HG03196 (cell line): Measurements from ENCODE around the gene CACTIN.
A peak's percentile ranks its signal among the peaks of the same experiment; 100 is the strongest.
"Not testable (repeated sequence)": the region's sequence is repeated elsewhere in the genome, so short reads cannot be mapped to it uniquely, and the experiment has no call there.

Experiments
- ATAC-seq: cut with Tn5 transposase; IDR thresholded peaks from one replicate; pipeline ENCODE4 v1.9.1; 2021; ENCODE audit not compliant: unreplicated experiment

CACTIN gene

DNA sequence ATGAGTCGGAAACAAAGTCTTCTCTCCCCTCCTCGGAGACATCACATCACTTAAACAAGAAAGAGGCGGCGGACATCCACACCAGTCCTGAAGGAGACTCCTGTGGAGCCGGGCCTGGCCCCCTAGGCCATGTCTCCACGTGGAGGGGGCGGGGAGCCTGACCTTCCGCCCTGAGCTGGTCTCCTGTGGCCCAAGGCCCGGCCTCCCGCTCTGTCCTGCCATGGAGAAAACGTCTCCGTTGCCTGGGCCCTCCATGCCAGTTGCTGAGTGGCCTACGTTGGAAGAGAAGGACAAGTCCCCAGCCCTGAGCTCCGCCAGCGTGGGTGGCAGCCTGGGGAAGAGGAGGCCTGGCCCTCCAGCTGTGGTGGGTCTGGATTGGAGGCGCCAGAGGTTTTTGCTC lies 5.5 kb upstream of the CACTIN start:
- ATAC-seq: no peak

DNA sequence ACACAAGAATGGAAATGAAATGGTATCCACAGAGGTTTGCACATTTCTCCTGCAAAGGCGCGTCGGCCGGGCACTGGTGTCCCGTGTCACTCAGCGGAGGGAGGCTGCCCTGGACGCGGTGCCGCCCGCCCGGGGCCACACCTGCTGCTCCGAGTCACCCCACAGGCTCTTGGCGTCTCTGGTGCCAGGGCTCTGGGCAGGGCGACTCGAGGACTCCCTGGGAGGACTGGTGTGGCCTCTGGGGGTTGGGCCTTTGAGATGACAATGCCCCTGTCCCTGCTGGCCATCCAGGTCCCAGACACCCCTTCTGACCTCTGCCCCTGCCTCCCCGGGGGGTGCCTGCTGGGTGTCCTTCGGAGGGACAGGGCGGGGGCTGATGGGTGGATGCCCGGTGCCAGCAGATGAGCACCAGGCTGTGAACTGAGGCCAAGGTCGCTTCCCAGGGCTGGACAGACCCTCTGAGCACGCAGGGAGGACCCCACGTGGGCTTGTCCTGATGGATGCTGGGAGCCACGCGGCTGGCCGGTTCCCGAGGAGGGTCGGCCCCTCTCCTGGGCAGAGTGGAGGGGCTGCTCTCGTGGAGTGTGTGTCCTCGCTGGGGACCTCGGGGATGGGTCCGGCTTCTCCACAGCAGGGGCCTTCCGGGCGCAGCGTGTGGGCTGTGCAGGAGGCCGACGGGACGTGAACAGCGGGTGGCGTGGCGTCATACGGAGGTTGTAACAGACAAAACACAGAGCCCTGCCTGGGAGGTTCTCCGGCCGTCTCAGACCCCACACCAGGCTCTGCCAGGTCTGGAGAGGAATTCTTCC lies 4.7 kb upstream of the CACTIN start:
- ATAC-seq: no peak

DNA sequence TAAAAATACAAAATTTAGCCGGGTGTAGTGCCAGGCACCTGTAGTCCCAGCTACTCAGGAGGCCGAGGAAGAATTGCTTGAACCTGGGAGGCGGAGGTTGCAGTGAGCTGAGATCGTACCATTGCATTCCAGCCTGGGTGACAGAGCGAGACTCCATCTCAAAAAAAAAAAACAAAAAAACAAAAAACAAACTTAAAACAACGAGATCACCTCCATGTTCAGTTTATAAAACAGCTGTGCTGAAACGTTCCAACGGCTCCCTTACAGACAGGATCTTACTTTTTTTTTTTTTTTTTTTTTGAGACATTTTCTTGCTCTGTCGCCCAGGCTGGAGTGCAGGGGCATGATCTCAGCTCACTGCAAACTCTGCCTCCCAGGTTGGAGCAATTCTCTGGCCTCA lies 2.2 kb upstream of the CACTIN start:
- not testable (repeated sequence) for ATAC-seq

DNA sequence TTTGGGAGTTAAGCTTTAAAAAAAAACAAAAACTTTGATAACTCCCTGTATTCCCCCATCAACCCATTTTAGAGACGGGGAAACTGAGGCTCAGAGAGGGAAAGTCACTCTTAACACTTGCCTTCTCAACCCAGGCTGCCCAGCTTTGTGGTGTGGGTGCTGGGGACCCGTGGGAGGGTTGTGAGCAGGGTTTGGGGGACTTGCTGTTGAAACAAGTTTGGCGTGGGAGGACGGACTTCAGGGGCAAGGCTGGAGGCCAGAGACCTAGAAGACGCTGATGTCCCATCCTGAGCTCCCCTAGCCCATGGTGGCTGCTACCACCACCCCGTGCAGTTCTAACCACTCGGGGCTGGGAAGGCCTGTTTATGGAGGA lies 747 bp upstream of the CACTIN start:
- no peak for ATAC-seq

DNA sequence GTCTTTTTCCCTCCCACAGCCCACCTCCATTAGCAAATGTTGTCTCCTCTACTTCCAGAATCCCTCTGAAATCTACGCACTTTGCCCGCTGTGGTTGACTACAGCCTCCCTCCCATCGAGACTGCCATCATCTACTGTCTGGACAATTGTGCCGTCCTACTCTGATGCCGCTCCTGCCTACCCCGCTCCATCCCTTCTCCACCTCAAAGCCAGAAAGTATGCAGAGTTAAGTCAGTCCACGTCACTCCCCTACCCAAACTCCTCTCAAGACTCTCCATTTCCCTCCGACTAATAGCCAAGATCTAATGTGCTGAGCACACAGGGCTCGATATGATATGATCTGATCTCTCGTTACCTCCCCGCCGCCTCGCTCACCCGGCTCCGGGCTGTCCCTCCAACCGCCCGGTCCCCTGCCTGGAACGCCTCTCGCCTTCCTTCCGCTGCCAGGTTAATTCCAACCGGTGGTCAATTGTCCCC lies 556 bp downstream of the CACTIN start:
- peak; percentile 10 for ATAC-seq

DNA sequence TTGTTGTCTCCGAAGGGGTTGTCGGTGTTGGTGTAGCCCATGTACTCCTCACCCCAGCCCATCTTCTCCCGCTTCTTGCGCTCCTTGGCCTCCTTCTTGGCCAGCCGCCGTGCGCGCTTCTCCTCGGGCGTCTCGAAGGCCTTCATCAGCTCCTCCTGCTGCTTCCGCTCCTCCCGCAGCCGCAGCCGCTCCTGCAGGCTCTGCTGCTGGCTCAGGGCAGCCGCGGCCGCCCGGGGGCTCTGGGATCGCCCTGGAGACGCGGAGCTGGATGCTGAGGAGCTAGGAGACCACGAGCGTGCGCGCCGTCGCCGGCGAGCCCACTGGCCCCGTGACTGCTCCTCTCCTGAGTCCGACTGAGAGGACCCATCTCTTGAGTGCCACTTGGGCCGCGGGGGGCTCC lies 2.9 kb downstream of the CACTIN start:
- ATAC-seq: no peak

DNA sequence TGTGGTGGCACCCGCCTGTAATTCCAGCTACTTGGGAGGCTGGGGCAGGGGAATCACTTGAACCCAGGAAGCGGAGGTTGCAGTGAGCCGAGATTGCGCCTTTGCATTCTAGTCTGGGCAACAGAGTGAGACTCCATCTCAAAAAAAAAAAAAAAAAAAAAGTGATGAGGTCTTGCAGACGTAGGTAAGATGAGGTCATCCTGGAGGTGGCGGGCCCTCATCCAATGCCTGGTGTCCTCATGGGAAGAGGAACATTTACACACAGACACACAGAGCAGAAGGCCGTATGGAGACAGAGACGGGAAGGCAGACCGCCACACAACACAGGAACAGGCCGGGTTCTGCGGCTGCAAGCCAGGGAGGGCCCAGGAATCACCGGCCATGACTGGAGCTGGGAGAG lies 4.4 kb downstream of the CACTIN start:
- no peak for ATAC-seq

DNA sequence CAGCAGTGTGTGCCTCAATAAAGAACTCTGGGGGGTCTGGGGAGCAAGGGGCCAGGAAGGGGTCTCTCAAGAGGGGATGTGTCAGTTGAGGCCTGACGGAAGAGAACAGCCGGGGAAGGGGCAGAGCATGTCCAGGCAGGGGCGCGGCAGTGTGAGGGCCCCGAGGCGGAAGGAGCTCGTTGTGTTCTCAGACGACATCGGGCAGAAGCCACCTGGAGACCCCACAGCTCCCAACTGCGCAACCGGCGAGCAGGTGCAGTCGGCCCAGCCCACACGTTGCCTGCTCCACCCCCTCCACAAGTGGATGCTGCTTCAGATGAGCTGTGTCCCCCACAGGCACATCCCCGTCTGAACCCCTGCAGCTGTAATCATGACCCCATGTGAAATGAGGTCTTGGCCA lies 4.9 kb downstream of the CACTIN start:
- no peak for ATAC-seq

DNA sequence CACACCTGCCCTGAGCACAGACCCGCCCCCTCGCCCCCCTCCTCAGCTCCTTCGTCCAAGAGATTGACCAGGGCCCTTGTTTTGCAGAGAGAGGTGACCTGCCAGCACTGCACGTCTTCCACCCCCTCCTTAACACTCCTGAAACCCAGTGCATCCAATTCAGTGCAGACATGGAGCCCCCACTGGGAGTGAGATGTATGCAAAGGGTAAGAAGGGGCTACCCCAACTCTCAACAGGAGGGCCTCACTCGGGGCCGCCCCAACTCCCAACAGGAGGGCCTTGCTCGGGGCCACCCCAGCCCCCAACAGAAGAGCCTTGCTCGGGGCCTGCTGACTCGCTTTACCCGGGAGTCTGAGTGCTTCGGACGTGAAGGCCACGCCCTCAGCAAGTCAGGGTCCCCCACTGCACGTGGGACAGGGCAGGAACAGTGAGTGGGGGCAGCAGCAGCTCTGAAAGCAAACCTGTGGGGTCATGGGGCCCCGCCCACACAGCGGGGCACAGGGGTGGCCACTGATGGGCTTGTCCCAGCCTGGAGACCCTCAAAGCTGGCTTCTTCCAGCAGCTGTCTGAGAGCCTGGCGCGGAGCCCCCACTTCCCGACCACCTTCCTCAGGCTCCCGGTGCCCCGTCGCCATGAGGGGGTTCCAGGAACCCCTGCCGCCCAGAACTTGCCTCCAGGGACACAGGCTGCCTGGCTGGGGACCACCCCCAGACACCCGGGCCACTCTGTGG lies 5.6 kb downstream of the CACTIN start:
- ATAC-seq: no peak

DNA sequence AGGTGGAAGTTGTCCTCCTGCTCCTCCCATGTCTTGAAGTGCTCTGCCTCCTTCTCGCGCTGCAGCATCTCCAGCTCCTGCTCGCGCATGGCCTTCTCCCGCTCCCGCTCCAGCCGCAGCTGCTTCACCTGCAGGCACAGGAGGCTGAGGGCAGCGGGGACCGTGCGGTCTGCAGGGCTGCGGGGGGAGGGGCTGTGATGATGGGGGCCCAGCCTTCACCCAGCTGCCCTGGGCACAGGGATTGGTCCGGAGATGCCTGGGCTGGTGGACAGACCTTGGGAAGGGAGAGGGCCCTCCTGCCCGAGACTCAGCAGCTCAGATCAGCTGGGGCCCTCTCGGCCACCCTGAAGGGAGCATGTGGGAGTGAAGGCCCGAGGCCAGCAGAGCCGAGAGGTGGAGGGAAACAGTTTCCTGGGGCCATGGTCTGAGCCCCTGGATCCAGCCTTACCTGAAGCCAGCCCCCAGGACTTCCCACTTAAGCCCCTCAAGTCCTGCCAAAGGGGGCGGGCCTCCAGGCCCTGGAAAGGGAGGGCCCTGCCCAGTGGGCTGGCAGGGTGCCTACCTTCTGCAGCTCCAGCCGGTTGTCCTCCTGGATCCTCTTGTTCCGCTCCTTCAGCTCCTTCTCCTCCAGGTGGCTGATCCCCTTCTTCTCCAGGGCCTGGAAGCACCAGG lies 6.3 kb downstream of the CACTIN start:
- no peak for ATAC-seq

DNA sequence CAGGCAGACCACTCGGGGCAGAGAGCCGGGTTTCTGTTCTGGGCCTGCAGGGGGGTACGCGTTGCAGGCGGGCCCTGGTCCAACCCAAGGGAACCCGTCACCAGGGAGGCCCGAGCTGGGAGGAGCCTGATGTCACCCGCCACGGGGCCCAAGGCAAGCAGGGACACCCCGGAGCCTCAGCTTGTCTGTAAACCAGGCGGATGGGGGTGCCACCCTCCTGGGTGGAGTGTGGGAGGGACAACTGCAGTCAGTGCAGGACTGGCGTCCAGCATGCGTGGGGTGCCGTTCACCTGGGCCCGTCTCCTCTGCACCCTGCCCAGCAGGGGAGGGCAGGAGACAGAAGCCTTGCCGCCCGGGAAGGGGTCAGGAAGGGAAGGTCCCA lies 7.0 kb downstream of the CACTIN start:
- ATAC-seq: no peak

DNA sequence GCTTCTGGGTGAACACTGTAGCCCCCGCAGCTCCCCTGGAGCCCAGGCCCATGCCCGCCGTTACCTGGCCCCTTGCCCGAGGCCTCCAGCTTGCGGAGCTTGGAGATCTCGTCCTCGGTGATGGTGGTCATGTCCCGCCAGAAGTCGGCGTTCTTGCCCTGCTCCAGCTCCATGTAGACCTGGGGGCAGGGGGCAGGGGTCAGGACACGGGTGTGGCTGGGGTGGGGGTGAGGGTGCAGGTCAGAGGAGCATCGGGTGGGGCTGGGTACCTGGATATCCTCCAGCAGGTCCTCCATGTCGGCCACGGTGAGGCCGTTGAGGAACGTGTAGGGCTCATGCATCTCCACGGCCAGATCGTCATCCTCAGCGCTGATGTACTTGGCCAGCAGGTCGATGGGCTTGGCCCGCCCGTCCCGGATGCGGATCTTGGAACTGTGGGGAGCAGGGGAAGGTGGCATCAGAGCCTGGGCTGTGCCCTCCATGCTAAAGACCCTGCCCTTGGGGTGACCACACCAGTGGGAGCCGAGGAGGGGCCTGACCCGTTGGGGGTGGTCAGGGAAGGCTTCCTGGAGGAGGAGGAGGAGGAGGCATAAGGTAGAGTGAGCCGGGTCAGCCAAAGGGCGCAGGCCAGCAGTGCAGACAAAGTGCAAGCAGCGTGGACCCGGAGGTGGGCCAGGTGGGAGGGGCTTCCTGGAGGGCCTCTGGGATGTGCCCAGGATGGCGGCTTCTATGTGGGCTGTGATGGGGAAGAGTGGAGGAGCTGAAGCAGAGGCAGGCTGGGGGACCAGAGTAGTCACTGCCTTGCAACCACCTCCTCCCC lies 7.6 kb downstream of the CACTIN start:
- no peak for ATAC-seq

DNA sequence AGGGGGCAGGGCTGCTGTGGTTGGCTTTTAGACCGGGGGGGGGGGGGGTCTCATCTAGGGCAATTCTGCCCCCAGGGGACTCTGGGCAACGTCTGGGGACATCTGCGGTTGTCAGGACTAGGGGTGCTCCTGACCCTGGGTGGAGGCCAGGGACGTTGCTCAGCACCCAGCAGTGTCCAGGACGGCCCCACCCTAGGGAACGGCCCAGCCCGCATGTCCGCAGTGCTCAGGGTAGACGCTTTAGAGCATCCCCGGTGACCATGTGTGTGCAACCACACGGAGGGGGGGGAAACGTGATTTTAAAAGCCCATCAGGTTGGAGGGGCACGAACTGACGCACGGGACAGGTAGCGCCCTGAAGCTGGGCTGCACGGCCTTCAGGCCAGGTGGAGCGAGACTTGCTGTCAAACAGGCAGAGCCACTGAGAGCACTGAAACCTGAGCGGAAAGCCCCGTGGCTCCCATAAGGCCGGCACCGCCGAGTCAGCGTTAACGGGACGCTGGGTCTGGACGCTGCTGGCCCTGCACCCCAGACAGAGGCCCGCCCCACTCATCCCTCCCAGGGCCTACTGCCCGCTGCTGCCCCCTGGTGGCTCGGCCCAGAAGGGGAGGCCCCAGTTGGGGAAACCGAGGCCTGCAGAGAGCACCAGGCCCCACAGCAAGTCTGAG lies 8.3 kb downstream of the CACTIN start:
- ATAC-seq: no peak

DNA sequence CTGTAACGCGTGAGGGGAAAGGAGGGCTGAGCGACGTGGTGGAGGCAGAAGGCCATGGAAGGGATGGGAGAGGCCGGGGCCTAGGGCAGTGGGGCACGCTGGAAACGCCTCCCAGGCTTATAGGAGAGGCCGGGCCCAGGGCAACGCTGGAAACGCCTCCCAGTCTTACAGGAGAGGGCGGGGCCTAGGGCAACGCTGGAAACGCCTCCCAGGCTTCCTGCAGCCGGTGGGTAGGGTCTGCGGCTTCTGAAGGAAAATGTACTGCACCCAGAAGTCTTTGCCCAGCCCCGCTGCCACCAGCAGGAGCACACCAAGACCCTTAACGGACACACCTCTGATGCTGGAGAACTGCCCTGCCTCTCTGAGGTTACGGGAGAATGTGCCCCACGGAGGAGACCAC lies 9.1 kb downstream of the CACTIN start:
- no peak for ATAC-seq

DNA sequence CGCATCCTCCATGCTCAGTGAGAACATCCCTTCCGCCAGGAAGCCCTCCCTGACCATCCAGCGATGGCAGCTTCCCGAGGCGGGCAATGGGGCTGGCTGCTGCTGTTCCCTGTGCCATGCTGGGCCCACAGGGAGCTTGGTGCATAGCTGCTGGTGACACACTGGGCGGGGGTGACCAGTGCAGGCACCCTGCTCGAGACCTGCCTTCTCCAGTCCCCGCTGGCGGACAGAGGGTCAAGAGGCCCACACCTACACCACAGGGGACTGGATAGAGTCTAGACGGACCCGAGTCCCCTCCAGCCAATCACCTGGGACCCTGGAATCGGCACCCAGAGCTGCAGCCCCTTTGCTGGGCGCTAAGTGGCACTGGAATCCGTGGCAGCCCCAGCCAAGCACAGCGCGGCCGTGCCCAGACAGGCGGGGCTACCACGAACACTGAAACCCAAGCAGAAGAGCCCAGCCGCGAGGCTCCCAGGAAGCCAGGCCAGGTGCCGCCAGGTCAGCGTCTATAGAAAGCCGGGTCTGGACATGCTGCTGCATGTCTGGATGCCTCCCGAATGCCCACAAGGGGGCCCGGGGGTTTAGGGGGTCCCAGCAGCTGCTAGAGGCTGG lies 11.0 kb downstream of the CACTIN start:
- ATAC-seq: no peak

DNA sequence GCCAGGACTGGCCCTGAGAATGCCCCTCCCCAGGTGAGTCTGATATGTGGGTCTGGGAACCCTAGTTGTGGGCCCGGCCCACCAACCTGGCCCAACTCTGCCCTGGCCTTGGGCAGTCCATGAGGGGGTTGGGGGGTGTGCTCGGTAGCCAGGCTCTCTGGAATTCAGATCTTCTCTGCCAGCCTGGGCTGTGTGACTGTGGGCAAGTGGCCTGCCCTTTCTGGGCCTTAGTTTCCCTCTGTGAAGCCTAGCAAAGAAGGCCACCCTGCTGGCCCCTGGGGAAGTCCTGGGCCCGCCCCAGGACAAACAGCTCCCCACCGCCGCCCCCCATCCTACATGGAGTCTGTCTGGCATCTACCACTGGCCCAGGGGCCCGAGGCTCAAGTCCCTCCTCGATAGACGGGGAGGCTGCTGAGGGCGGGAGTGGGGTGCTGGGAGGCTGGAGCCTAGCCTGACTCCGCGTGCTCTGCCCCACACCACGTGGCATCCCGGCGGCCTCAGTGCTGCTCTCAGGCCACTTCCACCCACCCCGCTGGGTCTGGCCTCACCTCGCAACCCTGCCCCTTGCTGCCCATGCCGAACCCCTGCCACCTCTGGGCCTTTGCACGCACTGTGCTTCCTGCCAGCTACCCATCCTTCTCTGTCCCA lies 11.6 kb downstream of the CACTIN start:
- ATAC-seq: no peak

DNA sequence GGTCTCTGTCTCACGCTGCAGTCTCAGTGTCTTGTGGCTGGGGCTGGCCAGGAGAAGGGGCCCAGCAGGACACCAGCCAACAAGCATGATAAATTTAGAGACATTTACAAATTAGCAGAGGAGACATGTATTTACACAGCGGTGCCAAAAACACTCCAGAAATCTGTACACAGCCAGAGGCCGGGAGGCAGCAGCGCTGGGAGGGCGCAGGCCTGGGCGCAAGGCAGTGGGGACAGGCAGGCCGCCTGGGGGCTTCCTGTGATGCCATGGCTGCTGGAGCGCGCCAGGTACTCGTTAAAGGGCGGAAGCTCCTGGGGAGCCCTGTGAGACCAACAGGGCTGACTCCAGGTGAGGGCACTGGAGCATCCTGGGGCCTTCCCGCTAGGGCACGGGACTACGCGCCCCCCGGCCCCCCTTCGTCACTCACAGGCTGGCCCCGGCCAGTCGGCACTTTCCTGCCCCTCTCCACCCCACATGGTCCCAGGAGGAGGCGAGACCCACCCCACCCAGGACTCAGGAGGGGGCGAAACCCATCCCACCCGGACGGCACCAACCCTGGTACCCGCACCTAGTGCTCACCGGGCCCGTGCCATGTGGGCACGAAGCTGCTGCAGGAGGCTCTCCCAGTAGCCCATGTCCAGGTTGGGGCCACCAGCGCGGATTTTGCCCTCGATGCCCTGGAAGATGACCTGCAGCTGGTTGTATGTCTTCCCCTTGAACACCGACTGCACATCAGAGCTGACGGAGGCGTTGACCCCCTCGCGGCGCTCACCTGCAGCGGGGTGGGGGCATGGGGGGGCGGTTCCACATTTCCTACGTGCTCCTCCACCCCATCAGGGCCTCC lies 12.6 kb downstream of the CACTIN start:
- ATAC-seq: no peak

DNA sequence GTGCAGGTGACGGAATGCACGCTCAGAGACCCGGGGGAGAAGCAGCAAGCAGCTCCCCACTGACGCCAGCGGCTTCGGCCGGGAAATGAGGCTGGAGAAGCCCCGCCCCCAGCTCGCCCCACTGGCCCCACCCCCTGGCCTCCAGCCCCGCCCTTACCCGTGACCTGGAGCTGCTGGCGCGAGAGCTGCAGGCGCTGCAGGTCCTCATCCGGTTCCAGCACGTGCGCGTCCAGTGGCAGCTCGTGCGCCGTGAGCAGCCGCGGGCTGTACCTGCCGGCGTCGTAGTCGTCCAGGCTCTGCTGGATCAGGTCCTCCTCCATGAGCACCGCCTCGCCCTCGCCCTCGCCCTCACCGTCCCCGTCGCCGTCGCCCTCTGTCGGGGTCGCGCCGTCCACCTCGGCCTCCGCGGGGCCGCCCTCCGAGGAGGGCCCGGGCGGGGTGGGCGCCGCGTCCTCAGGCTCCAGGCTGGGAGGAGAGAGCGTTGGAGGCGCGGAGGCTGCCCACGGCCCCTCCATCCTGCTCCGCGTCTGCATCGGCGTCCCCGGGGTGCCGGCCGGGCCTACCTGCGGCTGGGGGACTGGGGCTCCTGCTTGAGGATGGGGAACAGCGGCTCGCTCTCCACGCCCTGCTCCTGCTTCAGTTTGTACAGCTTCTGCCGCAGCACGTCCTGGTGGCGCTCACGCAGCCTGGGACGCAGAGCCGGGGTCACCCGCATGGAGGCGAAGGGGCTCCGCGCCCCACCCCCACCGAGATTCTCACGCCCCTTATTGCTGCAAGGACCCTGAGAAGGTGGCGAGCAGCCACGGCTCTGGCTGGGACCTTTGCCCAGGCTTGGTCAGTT lies 13.5 kb downstream of the CACTIN start:
- ATAC-seq: no peak
